HG03460 (cell line): Measurements from ENCODE around the gene MEIG1.
"Not testable (repeated sequence)": the region's sequence is repeated elsewhere in the genome, so short reads cannot be mapped to it uniquely, and the experiment has no call there.

Experiments
- ATAC-seq: cut with Tn5 transposase; IDR thresholded peaks from one replicate; pipeline ENCODE4 v1.9.1; 2021; ENCODE audit not compliant: unreplicated experiment

The MEIG1 gene, protein sequence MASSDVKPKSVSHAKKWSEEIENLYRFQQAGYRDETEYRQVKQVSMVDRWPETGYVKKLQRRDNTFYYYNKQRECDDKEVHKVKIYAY

DNA sequence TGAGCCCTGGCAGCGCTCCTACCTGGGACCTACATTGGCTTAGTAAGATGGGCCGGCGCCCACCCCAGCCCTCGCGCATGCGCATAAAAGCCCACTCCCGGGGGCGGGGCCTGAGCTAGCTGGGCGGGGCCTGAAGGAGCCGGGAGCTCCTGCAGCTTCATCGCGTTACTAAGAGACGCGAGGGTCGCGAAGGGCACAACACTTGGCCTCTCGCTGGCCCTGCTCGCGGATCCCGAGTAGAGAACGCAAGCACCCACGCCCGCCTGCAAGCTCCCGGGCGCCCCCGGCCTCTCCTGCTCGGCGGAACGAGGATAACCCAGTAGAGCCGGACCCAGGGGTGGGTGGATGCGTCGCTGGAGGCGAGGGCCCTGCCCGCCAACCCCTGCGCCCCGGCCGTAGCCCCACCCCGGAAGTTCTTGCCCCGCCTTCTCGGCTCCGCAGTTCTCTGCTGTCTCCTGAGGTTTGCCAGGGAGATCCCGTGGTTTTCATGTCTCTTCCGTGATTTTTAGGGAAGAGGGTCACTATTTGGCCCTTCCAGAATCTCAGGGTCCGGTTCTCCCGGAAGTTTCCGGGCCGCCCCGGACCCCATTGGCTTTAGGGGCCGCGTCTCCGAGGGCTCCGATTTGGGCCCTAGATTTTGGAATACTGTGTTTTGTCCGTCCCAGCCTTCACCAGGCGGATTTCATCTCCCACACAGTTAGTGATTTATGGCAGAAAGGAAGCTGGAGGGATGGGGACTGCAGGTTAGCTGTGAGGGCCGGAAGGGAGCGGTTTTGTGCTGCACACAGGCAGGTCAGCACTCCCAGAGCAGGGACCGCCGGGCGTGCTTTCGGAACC lies at the start of gene MEIG1:
Gene MEIG1, plus strand, starts transcription at position 168 of the 837 bp plus-strand sequence. CDS start 7,081 bp downstream, outside the sequence.
- peak; percentile 83 for ATAC-seq

DNA sequence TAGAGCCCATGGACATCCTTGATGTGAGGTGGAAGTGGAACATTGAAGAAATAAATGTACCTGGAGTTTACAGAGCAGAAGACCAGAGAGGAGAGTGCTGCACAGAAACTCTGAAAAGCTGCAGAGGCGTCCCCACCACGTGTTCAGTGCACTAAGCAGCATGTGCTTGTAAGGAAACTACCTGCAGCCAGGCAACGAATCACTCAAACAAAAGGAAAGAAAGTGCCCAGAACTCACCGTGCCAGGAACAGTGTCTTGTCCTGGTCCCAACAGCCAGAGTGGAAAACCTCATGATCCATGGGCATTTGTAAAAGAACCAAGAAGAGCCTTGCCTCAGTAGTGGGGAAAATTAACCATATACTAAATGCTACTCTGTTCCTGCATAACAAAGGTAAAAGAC lies 48.2 kb upstream of the MEIG1 start:
- ATAC-seq: no peak

DNA sequence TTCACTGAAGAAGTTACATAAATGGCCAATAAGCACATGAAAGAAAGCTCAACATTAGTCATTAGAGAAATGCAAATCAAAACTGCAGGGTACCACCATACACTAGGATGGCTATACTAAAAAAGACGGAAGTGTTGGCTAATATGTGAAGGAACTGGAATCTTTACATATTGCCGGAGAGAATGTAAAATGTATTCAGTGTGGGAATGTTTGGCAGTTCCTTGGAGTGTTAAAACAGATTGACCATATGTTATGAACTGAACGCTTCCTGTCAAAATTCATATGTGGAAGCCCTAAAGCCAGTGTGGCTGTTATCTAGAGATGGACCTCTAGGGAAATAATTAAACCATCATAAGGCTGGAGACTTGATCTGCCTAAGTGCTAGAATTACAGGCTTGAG lies 47.4 kb upstream of the MEIG1 start:
- ATAC-seq: no peak

DNA sequence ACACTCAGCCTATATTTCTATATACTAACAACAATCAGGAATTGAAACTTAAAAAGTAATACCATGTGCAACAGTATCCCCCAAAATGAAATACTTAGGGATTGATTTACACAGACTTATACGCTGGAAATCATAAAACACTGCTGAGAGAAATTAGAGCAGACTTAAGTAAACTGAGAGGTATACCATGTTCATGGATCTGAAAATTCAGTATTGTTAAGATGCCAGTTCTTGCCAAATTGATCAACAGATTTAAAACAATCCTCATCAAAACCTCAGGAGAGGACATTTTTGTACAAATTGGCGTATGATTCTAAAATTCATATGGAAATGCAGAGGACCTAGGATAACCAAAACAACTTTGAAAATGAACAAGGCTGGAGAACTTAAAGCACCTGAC lies 42.6 kb upstream of the MEIG1 start:
- ATAC-seq: no peak

DNA sequence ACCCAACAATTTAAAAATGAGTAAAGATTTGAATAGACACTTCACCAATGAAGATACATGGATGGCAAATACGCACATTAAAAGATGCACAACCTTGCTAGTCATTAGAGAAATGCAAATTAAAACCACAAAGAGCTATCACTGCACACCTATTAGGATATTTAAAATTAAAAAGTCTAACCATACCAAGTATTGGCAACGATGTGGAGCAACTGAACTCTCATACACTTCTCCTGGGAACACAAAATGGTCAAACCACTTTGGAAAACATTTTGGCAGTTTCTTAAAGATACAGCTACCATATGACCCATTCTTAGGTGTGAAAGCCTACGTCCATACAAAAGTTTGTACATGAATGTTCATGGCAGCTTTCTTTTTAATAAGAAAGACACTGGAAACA lies 41.4 kb upstream of the MEIG1 start:
- ATAC-seq: no peak

DNA sequence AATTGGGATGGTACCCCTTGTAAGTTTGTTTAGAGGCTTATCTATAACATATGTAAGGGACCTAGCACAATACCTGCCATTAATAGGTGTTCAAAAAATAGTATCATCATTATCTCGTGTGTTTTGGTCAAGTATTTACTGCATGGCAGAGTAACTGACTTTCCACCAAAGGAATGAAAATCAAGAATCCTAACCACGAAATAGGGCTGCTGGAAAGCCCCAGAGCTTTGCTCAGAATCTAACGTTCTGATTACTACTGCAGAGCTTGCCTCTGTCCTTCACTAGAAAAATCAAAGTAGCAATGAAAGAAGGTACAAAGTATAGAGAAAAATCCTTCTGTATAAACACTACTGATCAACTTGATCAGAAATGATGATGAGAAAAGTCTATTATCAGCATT lies 40.2 kb upstream of the MEIG1 start:
- no peak for ATAC-seq

DNA sequence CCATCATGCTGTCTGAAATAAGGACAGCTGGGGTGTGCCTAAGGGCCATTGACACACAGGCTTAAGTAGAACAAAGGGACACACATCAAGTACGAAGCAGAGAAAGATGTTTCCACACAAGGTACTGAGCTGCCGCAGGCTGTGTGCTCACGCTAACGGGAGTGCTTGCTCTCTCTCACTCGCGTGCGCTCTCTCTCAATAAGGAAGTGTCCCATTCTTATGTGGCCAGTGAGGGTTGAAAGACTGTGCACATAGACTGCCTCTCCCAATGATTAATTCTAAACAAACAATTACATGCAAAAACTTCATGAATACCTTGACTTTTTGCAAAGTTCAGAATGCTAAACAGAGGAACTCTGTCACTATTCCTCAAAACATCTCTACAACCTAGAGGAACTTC lies 35.2 kb upstream of the MEIG1 start:
- no peak for ATAC-seq

DNA sequence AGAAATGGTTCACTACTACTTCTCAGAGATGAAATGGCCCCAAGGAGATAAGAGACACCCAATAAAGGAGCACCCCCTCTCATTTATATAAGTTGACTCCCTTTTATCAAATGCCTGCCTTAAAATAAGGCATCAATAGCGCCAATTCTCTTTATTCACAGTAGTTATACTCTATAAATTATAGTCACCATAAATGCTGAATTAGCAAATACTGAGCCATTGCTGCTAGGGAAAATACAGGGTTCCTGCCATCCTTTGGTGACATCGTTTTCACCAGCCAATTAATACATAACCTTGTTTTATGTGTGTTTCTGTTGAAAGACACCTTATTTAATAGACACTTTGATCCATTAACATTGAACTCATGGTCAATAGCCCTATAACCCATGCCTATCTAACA lies 33.9 kb upstream of the MEIG1 start:
- no peak for ATAC-seq

DNA sequence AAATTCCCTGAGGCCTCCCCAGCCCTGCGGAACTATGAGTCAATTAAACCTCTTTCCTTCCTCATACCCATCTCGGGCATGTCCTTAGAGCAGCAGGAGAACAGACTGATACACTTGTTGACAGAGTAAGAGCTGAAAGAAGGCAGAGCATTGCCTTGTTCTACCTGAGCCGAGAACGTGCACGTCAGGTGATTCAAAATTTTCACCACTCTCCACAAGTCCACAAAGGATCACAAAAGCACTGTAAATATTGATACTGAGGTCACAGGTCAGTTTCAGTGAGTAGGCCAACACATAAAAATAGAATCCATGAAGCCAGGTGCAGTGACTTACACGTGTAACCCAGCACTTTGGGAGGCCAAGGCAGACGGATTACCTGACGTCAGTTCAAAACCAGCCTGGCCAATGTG lies 33.1 kb upstream of the MEIG1 start:
- no peak for ATAC-seq

DNA sequence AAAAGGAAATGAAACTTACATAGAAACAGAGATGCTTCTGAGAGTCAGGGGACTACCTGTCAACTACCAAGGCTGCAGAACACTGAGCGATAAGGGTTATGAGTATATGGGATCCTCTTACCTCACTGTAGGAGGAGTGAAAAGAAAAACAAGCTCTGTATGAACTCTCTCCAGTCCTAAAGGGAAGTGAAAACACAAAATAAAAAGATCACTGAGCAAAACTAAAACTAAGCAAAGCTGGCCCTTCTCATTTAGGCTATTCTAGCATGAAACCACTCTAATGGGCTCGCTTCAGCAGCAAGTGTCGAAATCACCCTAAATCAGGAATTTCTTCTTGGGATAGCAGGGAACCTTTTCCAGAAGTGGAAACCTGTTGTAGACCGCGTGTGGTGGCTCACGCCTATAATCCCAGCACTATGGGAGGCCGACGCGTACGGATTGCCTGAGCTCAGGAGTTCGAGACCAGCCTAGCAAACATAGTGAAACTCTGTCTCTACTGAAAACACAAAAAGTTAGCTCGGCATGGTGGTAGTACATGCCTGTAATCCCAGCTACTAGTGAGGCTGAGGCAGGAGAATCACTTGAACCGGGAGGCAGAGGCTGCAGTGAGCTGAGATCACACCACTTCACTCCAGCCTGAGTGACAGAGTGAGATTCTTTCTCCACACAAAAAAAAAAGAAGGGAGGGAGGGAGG lies 32.3 kb upstream of the MEIG1 start:
- peak; percentile 97 for ATAC-seq

DNA sequence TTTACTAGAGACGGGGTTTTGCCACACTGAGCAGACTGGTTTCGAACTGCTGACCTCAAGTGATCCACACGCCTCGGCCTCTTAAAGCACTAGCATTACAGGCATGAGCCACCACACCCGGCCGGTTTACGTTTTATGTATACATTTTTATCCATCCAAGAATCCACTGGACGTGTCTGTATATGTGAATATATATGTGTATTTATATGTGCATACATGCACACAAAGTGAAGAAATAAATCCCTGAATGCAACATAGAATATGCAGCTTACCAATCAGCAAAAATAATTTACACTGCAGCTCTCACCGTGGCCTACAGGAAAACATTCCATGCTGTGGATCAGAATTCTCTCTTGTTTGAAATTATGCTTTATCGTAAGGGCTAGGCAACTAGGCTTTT lies 28.6 kb upstream of the MEIG1 start:
- no peak for ATAC-seq

DNA sequence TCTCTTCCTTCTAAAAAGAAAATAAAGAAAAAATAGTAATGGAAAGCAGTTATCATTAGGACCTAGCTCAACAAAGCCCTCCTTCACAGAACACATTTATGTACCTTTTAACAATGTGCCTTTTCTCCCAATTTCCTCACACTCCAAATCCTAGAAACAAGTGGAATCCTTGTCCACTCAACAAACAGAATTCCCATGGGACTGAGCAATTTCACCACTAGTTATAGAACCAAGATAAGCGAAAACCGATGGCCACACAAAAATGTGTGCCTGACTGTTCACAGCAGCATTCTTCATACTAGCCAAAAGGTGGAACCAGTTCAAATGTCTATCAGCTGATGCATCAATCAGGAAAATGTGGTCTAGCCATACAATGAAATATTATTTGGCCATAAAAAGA lies 22.6 kb upstream of the MEIG1 start:
- ATAC-seq: no peak

DNA sequence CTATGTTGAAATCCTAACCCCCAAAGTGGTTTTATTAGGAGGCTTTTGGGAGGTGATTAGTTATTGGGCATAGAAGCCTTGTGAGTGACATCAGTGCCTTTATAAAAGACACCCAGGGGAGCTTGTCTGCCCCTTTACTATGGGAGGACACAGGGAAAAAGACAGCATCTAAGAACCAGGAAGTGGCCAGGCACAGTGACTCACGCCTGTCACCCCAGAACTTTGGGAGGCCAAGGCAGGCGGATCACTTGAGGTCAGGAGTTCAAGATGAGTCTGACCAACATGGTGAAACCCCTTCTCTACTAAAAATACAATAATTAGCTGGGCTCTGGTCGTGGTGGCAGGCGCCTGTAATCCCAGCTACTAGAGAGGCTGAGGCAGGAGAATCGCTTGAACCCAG lies 20.2 kb upstream of the MEIG1 start:
- not testable (repeated sequence) for ATAC-seq

DNA sequence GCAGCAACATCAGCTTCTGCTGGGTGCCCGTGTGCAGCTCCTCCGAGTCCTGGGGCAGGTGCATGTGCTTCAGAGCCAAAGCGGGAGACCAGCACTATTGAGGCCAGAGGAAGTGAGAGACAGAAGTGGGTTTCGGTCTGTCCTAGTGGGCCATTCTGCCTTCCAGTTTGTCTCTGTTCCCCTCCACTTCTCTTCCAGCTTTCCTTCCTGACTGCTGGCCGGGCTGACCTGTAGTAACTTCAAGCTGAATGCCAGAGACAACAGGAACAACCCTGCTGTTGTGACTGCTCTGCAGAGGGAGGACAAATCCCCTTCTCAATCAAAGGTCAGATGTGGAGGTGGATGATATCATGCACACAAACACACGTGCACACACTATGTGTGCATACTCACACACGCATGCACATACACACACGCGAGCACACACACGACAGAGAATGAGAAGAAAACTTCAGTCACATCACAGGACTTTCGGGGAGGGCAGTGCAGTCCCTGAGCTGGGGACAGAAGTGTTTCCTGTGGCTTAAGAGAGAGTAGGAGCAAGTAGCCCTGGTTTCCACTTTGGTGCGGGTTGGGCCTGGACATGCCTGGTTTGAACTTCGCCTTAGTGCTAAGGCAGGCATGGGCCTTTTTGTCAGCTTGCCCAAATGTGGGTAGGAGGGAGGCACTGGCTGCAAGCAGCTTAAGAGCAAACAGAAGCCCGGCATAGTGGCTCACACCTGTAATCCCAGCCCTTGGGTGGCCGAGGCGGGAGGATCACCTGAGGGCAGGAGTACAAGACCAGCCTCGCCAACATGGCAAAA lies 16.8 kb upstream of the MEIG1 start:
- ATAC-seq: peak; percentile 80

DNA sequence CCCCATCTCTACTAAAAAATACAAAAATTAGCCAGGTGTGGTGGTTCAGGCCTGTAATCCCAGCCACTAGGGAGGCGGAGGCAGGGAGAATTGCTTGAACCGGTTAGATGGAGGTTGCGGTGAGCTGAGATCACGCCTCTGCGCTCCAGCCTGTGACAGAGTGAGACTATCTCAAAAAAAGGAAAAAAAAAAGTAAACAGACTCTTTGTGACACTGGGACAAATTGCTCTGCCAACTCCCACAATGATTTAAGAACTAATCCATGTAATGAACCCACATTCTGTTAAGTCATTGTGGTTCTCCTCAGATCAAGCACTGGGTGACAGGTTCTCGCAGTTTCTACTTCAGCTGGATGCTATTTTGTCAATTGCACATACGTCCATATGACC lies 16.2 kb upstream of the MEIG1 start:
- ATAC-seq: not testable (repeated sequence)

DNA sequence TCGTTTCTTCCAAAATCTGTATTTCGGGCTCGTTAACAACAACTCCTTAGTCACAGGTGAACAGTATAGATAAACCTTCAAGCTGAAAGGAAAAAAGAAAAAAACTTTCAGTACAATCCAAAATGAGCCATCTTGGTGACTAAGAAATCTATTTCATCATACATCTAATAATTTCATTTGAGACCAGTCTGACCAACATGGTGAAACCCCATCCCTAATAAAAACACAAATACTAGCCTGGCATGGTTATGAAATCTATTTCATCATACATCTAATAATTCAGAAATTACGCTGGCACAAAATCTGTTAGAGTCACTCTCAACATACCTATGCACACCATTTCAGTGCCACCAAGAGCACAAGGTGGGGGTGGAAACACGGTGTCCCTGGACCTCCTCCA lies 14.1 kb upstream of the MEIG1 start:
- no peak for ATAC-seq

DNA sequence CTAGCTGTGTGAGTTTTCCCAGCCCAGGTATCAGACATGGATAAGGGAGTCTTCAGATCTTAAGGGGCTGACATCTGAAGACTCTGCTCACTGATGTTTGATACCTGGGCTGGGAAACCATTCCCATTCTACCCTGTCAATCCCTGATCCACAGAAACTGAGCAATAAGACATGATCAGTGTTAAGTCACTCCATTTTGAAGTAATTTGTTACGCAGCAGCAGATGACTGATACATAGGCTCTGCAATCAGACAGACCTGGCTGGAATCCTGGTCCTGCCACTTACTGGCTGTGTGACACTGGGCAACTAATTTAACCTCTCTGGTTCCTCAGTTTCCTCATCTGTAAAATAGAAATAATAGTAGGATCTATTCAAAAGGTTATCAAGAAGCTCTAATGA lies 11.9 kb upstream of the MEIG1 start:
- ATAC-seq: no peak

DNA sequence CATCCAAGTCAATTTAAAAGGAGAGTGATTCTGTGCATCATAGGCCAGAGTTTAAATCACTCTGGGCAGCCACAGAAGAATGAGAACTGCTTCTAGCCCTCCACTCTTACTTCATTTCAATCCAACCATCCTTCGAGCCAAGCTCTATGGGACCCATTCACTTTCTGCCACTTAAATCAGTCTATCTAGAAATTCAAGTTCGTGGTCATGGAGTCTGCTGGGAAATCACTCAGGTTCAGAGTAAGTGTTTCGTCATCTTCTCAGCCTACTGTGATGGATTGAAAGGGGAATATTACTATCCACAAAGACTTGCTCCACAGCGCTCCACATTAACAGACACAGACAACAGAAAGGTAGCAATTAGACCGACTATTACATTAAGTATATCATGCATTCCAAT lies 9.9 kb upstream of the MEIG1 start:
- ATAC-seq: no peak

DNA sequence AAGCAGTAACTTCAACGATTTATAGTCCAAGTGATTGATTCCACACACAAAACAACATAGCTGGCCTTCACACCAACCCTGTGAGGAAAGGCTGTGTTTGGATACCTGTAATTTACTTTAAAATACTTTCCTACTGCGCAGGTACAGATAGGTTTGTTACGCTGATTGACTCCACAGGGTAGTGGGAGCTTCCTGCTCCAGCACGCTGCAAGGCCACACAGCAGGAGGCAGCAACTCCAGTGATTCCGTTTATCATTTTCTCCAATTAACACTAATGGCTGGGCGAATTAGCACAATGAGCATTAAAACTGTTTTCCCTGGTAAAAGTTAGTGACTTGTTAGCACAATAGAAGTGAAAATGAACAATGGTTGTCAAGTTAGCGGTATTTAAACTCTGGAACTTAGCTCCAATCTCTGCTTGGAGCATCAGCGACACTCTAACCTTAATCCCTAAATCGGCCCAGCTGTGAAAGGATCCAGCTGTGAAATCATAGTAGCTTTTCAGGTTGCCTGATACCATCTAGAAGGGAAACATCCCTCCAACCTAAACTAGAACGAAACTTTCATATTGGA lies 6.3 kb upstream of the MEIG1 start:
- no peak for ATAC-seq

DNA sequence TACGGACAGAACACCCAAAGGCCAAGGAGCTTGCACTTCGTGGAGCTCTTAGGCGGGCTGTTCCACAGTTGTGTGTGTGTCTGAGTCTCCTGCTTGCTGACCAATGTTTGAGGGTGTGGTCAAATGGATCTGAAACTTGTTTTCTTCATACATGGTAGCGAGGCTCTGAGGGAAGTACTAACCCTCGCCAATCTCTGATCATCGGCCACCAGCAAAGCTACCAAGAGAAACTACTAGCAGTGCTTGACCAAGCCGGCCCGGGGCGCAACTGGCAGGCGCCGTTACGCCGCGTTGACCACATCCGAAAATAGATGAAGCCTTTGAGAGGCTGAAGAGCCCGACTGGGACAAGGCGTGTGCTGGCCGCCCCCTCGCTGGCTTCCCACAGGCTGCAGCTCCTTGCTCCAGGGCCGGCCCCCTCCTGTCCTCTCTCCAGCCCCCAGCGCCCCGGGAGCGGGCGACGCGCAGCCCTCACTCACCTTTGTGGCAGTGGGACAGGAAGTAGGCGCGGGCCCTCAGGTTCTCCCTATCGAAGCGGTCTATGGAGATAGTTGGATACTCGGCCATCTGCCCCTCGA lies 5.7 kb upstream of the MEIG1 start:
- peak; percentile 36 for ATAC-seq
